Progenitor cell of endocrine pancreas (in vitro differentiated cells): ENCODE data around the gene RPL38. TPM values are rescaled to one million over a fixed set of nuclear protein-coding genes. Genes with fewer than 3 reads are reported as not detected.

Experiments used
- DNase-seq: peaks from one replicate; pipeline ENCODE4 v3.0.0; 2021; ENCODE audit warnings: low spot score; ENCODE audit not compliant: unreplicated experiment
- H3K27ac Mint-ChIP-seq: 2 replicates; pipeline ENCODE4 v1.8.0; 2021; ENCODE audit warnings: mild to moderate bottlenecking, moderate library complexity, mixed read lengths
- H3K27me3 Mint-ChIP-seq: 2 replicates; pipeline ENCODE4 v1.8.0; 2021; ENCODE audit warnings: mixed read lengths
- H3K36me3 Mint-ChIP-seq: 2 replicates; pipeline ENCODE4 v1.8.0; 2022; ENCODE audit warnings: mixed read lengths; ENCODE audit not compliant: insufficient read depth
- H3K4me1 Mint-ChIP-seq: 2 replicates; pipeline ENCODE4 v1.8.0; 2021; ENCODE audit warnings: low read depth, mixed read lengths
- H3K4me3 Mint-ChIP-seq: 2 replicates; pipeline ENCODE4 v1.8.0; 2021; ENCODE audit warnings: low read depth, mild to moderate bottlenecking, moderate library complexity, mixed read lengths
- H3K9me3 Mint-ChIP-seq: 2 replicates; pipeline ENCODE4 v1.8.0; 2021; ENCODE audit warnings: low read depth, mixed read lengths
- CTCF ChIP-seq: fragments of 200-600 bp; sonication (generic); IDR thresholded peaks from one replicate; pipeline ENCODE4 v1.5.0; 2021; ENCODE audit warnings: antibody characterized with exemption, mild to moderate bottlenecking; ENCODE audit not compliant: unreplicated experiment
- total RNA-seq: library from RNA; stranded (reverse); gene quantifications from 2 replicates; pipeline ENCODE4 v1.2.1, GENCODE V29; 2021

The RPL38 gene
- total RNA-seq, 1 donor from 2014 or later = 798 TPM

- no peak overlapping the region for H3K4me3 Mint-ChIP-seq
- H3K27me3 Mint-ChIP-seq = peaks cover 10% of the 10 kb centered on the region
- DNase-seq = no peak
- H3K9me3 Mint-ChIP-seq = peaks cover 1% of the 10 kb centered on the region
- no peak overlapping the region for H3K27ac Mint-ChIP-seq
- TF ChIP-seq CTCF = no peak
- no peaks in the 10 kb centered on the region for H3K36me3 Mint-ChIP-seq
- H3K4me1 Mint-ChIP-seq = no peaks in the 10 kb centered on the region
Measured at GRCh38 chr17:74251569-74251968, 48.1 kb downstream of the RPL38 start.

GRCh38 chr17:74252211-74252610 lies 48.7 kb downstream of the RPL38 start:
- no peak overlapping the region for H3K27ac Mint-ChIP-seq
- H3K4me1 Mint-ChIP-seq = no peaks in the 10 kb centered on the region
- no peak for TF ChIP-seq CTCF
- H3K36me3 Mint-ChIP-seq = no peaks in the 10 kb centered on the region
- DNase-seq = no peak
- H3K27me3 Mint-ChIP-seq = peaks cover 13% of the 10 kb centered on the region
- no peaks in the 10 kb centered on the region for H3K9me3 Mint-ChIP-seq
- H3K4me3 Mint-ChIP-seq = no peak overlapping the region

- TF ChIP-seq CTCF = no peak
- Mint-ChIP-seq H3K9me3 (no peaks in the 10 kb centered on the region), H3K36me3 (no peaks in the 10 kb centered on the region), H3K4me1 (no peaks in the 10 kb centered on the region), H3K4me3 (no peak overlapping the region), H3K27ac (no peak overlapping the region), H3K27me3 (peaks cover 18% of the 10 kb centered on the region)
- DNase-seq = no peak
Measured at GRCh38 chr17:74253036-74253435, 49.6 kb downstream of the RPL38 start.

GRCh38 chr17:74257311-74257710 lies 53.8 kb downstream of the RPL38 start:
- Mint-ChIP-seq H3K9me3 (no peaks in the 10 kb centered on the region), H3K36me3 (no peaks in the 10 kb centered on the region), H3K27ac (no peak overlapping the region), H3K4me3 (no peak overlapping the region), H3K27me3 (peaks cover 40% of the 10 kb centered on the region), H3K4me1 (no peaks in the 10 kb centered on the region)
- no peak for DNase-seq
- no peak for TF ChIP-seq CTCF

- H3K4me3 Mint-ChIP-seq = no peak overlapping the region
- H3K27ac Mint-ChIP-seq = no peak overlapping the region
- H3K27me3 Mint-ChIP-seq = peaks cover 45% of the 10 kb centered on the region
- no peak for TF ChIP-seq CTCF
- no peak for DNase-seq
- H3K36me3 Mint-ChIP-seq = no peaks in the 10 kb centered on the region
- no peaks in the 10 kb centered on the region for H3K4me1 Mint-ChIP-seq
- H3K9me3 Mint-ChIP-seq = no peaks in the 10 kb centered on the region
Measured at GRCh38 chr17:74259667-74260524, 56.4 kb downstream of the RPL38 start.

Other genes starting within 250 kb of the RPL38 start
- gene TTYH2, start 9.9 kb downstream of the RPL38 start, total RNA-seq = 0.69 and 1.1 TPM in 2 replicates
- gene DNAI2, start 70.6 kb downstream of the RPL38 start, total RNA-seq = not detected in 2 replicates
- gene KIF19, start 122.5 kb downstream of the RPL38 start, total RNA-seq = 1.7 and 2.2 TPM in 2 replicates
- 2.8 and 3.4 TPM in 2 replicates for gene BTBD17, start 158.2 kb downstream of the RPL38 start, total RNA-seq
- gene GPR142, start 163.8 kb downstream of the RPL38 start, total RNA-seq = 6.0 and 6.6 TPM in 2 replicates
- gene GPRC5C, start 228.4 kb downstream of the RPL38 start, total RNA-seq = 182 and 207 TPM in 2 replicates